ENCODE measurements around the gene PTPRN2. TPM values are rescaled to one million over a fixed set of nuclear protein-coding genes. Genes with fewer than 3 reads are reported as not detected.

PTPRN2 gene
- total and polyA plus RNA-seq, 2 of the 8 experiments (the other 6 are each of a cell fraction or from before 2014, with no cell fraction given) = 2.6 to 4.5 TPM

- no peaks in the 10 kb centered on the region; a peak in 1 of 4 replicates for H3K9me3 ChIP-seq (ENCODE audit: insufficient read depth in 2 of 2, low read depth in 1 of 2, low read length in 1 of 2)
- no peak overlapping the region for H4K91ac ChIP-seq (replicated peaks; ENCODE audit: insufficient read length, low read length)
- H2BK120ac ChIP-seq (replicated peaks; ENCODE audit: low read depth, low read length) = no peak overlapping the region
- H2AFZ ChIP-seq (ENCODE audit: low read length) = no peak overlapping the region
- WGBS, 2 experiments (ENCODE audit: extremely low coverage in 1 of 2, insufficient coverage in 1 of 2, insufficient read length in 1 of 2, insufficient replicate concordance in 2 of 2, low coverage in 1 of 2, low lambda C conversion rate in 2 of 2, missing lambda C conversion rate in 1 of 2) = 87% methylated on average over 11 of the region's 11 CpGs; no CpG with 5 or more reads in 1 of the 2 experiments
- no peak overlapping the region for H3K9ac ChIP-seq (replicated peaks in 1 of 4; ENCODE audit: extremely low read depth in 1 of 4, low read depth in 3 of 4, low read length in 3 of 4)
- H3K4ac ChIP-seq (replicated peaks; ENCODE audit: insufficient read length, low read depth, low read length) = no peak overlapping the region
- H3K27ac ChIP-seq (ENCODE audit: low read depth, low read length) = no peak overlapping the region
- FAIRE-seq (no peak), DNase-seq (ENCODE audit: low read depth in 1 of 2, low spot score in 2 of 2) (no peak)
- no peak overlapping the region for H2AK5ac ChIP-seq (ENCODE audit: low read depth, low read length)
- H4K8ac ChIP-seq (ENCODE audit: extremely low read depth, insufficient read depth, low read length) = no peak overlapping the region
- H3K79me1 ChIP-seq (ENCODE audit: low read depth, low read length) = no peaks in the 10 kb centered on the region
- H4K5ac ChIP-seq (ENCODE audit: insufficient read length, low read depth, low read length) = no peak overlapping the region
- no peaks in the 10 kb centered on the region for H3K23me2 ChIP-seq (ENCODE audit: low read depth, low read length)
- no peaks in the 10 kb centered on the region for H3K79me2 ChIP-seq (ENCODE audit: control insufficient read depth in 1 of 2, insufficient read depth in 2 of 2, low read length in 2 of 2)
- no peaks in the 10 kb centered on the region for H3K4me1 ChIP-seq (replicated peaks in 1 of 4; ENCODE audit: control insufficient read depth in 3 of 4, insufficient read depth in 4 of 4, low read length in 3 of 4)
- no peak overlapping the region for H3K14ac ChIP-seq (ENCODE audit: insufficient read length)
- H4K20me1 ChIP-seq (replicated peaks in 1 of 2; ENCODE audit: control insufficient read depth in 1 of 2, insufficient read depth in 2 of 2, low read length in 2 of 2) = peaks cover 0 to 5% of the 10 kb centered on the region in 2 experiments
- no peak overlapping the region for H3K4me2 ChIP-seq (ENCODE audit: insufficient read depth in 1 of 2, low read depth in 2 of 2, low read length in 2 of 2)
- H2BK5ac ChIP-seq (ENCODE audit: low read depth, low read length) = no peak overlapping the region
- no peak overlapping the region for H2BK15ac ChIP-seq (ENCODE audit: low read length)
- H3K56ac ChIP-seq (replicated peaks; ENCODE audit: insufficient read length, low read depth, low read length) = no peak overlapping the region
- H3K23ac ChIP-seq (ENCODE audit: insufficient read length) = no peak overlapping the region
- H3K36me3 ChIP-seq (ENCODE audit: control insufficient read depth in 2 of 4, insufficient read depth in 4 of 4, low read length in 3 of 4) = no peaks in the 10 kb centered on the region
- POLR2A ChIA-PET (ENCODE audit: partially characterized antibody) = no interaction called here
- no peak overlapping the region for H2BK20ac ChIP-seq (ENCODE audit: low read length)
- TF ChIP-seq CREB1 (IDR thresholded peaks at IDR 0.05) (no peak), MAFK (IDR thresholded peaks at IDR 0.05; ENCODE audit: low read depth, low read length) (no peak), POU5F1 (IDR thresholded peaks at IDR 0.05; ENCODE audit: low read depth, low read length) (no peak), POLR2AphosphoS5 (IDR thresholded peaks at IDR 0.05; ENCODE audit: low read depth, low read length) (no peak), SRF (IDR thresholded peaks at IDR 0.05; ENCODE audit: low read depth, low read length) (no peak)
- H3K27me3 ChIP-seq (replicated peaks in 1 of 4; ENCODE audit: control insufficient read depth in 3 of 4, extremely low read depth in 1 of 4, insufficient read depth in 3 of 4, low read length in 3 of 4) = no peaks in the 10 kb centered on the region
- CTCF ChIA-PET (ENCODE audit: partially characterized antibody) = interaction anchor here (1.2 kb wide), 1 partner anchor 9 kb away, joined by 3 read pairs; no protein-coding TSS in a partner anchor
- H3K4me3 ChIP-seq (ENCODE audit: extremely low read depth in 1 of 4, insufficient read depth in 2 of 4, low read depth in 3 of 4, low read length in 4 of 4) = no peak overlapping the region
- H3K18ac ChIP-seq (ENCODE audit: extremely low read depth, low read length) = no peak overlapping the region
- H2BK12ac ChIP-seq (ENCODE audit: low read depth, low read length) = no peak overlapping the region
Observed at GRCh38 chr7:157622000-157622399, 965.6 kb downstream of the PTPRN2 start.

Measured in H1 (cell line).